Activated CD8-positive, alpha-beta memory T cell treated with anti-CD3 and anti-CD28 coated beads for 36 hours (primary cell): Measurements from ENCODE around the gene C16orf96. TPM values are rescaled to one million over a fixed set of nuclear protein-coding genes. Genes with fewer than 3 reads are reported as not detected.
"Not testable (repeated sequence)": the region's sequence is repeated elsewhere in the genome, so short reads cannot be mapped to it uniquely, and the experiment has no call there.

Experiments used
- CTCF ChIA-PET: fragments of 350-600 bp; sonication (Branson Sonifier 250); formaldehyde crosslinking; loops from one replicate; lab custom pipeline; 2021; ENCODE audit warnings: antibody characterized with exemption; lab: Charles Lee
- POLR2A ChIA-PET: fragments of 350-600 bp; sonication (Branson Sonifier 250); formaldehyde crosslinking; loops from one replicate; lab custom pipeline; 2021; ENCODE audit warnings: antibody characterized with exemption; lab: Charles Lee
- total RNA-seq, 2 experiments: library from RNA; stranded (reverse); gene quantifications; one replicate each; pipeline ENCODE4 v1.2.3, GENCODE V29; 2021

C16orf96 gene
- total RNA-seq, 2 experiments from 2014 or later: 0.08 to 0.11 TPM

- POLR2A ChIA-PET: interaction anchor here (1.4 kb wide), 1 partner anchor 35 kb away, joined by 3 read pairs; no protein-coding TSS in a partner anchor
- CTCF ChIA-PET: interaction anchor here (2.6 to 3.0 kb wide), 2 partner anchors 9 to 33 kb away, joined by 11 to 19 read pairs; no protein-coding TSS in a partner anchor
Observed at GRCh38 chr16:4539716-4540284, 16.3 kb upstream of the C16orf96 start.

GRCh38 chr16:4544473-4544872, 11.7 kb upstream of the C16orf96 start:
- POLR2A ChIA-PET: no interaction called here
- CTCF ChIA-PET: interaction anchor here (1.9 kb wide), 1 partner anchor 37 kb away, joined by 6 read pairs; no protein-coding TSS in a partner anchor

GRCh38 chr16:4548124-4548523, 8.0 kb upstream of the C16orf96 start:
- ChIA-PET CTCF (interaction anchor here (0.6 to 3.5 kb wide), 18 partner anchors 9 to 680 kb away, joined by 3 to 40 read pairs (median 3); partner anchors contain the start of genes CDIP1 and HMOX2), POLR2A (interaction anchor here (0.7 kb wide), 1 partner anchor 288 kb away, joined by 5 read pairs; no protein-coding TSS in a partner anchor)

- POLR2A ChIA-PET: no interaction called here
- CTCF ChIA-PET: interaction anchor here (0.7 to 3.5 kb wide), 5 partner anchors 11 to 147 kb away, joined by 3 to 40 read pairs (median 12); partner anchors contain the start of gene CDIP1
Observed at GRCh38 chr16:4550591-4550990, 5.5 kb upstream of the C16orf96 start.

GRCh38 chr16:4552541-4552940, 3.6 kb upstream of the C16orf96 start:
- POLR2A ChIA-PET: no interaction called here
- CTCF ChIA-PET: interaction anchor here (0.7 to 1.0 kb wide), 2 partner anchors 14 to 34 kb away, joined by 4 read pairs; partner anchors contain the start of gene CDIP1

GRCh38 chr16:4556580-4556979, 440 bp downstream of the C16orf96 start:
- POLR2A ChIA-PET: no interaction called here
- CTCF ChIA-PET: interaction anchor here (0.5 to 0.9 kb wide), 3 partner anchors 28 to 202 kb away, joined by 3 to 5 read pairs (median 3); no protein-coding TSS in a partner anchor

GRCh38 chr16:4557973-4558372, 1.8 kb downstream of the C16orf96 start:
- CTCF ChIA-PET: no interaction called here

GRCh38 chr16:4561596-4561995, 5.5 kb downstream of the C16orf96 start:
- ChIA-PET POLR2A (interaction anchor here (0.6 kb wide), 1 partner anchor 241 kb away, joined by 3 read pairs; the partner anchor contains the start of gene ROGDI), CTCF (no interaction called here)

More at GRCh38 chr16:4557973-4558372, 1.8 kb downstream of the C16orf96 start:
- POLR2A ChIA-PET: no interaction called here

- ChIA-PET POLR2A (no interaction called here), CTCF (interaction anchor here (0.9 kb wide), 1 partner anchor 50 kb away, joined by 3 read pairs; the partner anchor contains the start of gene UBALD1)
Observed at GRCh38 chr16:4564661-4565267, 8.6 kb downstream of the C16orf96 start.

GRCh38 chr16:4566144-4566543, 10.0 kb downstream of the C16orf96 start:
- CTCF ChIA-PET: no interaction called here
- POLR2A ChIA-PET: no interaction called here

- ChIA-PET POLR2A (no interaction called here), CTCF (interaction anchor here (0.7 kb wide), 1 partner anchor 92 kb away, joined by 3 read pairs; no protein-coding TSS in a partner anchor)
Observed at GRCh38 chr16:4570086-4570485, 13.9 kb downstream of the C16orf96 start.

- POLR2A ChIA-PET: no interaction called here
- CTCF ChIA-PET: no interaction called here
Observed at GRCh38 chr16:4570688-4571321, 14.7 kb downstream of the C16orf96 start.

- ChIA-PET CTCF (interaction anchor here (0.9 to 1.3 kb wide), 2 partner anchors 10 to 13 kb away, joined by 3 to 4 read pairs; no protein-coding TSS in a partner anchor), POLR2A (interaction anchor here (0.7 kb wide), 1 partner anchor 40 kb away, joined by 3 read pairs; no protein-coding TSS in a partner anchor)
Observed at GRCh38 chr16:4572715-4573114, 16.6 kb downstream of the C16orf96 start.

GRCh38 chr16:4573926-4574325, 17.8 kb downstream of the C16orf96 start:
- CTCF ChIA-PET: interaction anchor here (1.8 kb wide), 1 partner anchor 12 kb away, joined by 5 read pairs; no protein-coding TSS in a partner anchor
- POLR2A ChIA-PET: not testable (repeated sequence)

GRCh38 chr16:4574919-4575705, 19.0 kb downstream of the C16orf96 start:
- ChIA-PET CTCF (interaction anchor here (1.8 kb wide), 1 partner anchor 10 kb away, joined by 5 read pairs; no protein-coding TSS in a partner anchor), POLR2A (interaction anchor here (0.6 kb wide), 1 partner anchor 724 kb away, joined by 4 read pairs; no protein-coding TSS in a partner anchor)

- ChIA-PET CTCF (no interaction called here), POLR2A (no interaction called here)
Observed at GRCh38 chr16:4576008-4576407, 19.9 kb downstream of the C16orf96 start.

- ChIA-PET CTCF (interaction anchor here (0.6 to 1.1 kb wide), 2 partner anchors 63 to 78 kb away, joined by 3 read pairs; no protein-coding TSS in a partner anchor), POLR2A (no interaction called here)
Observed at GRCh38 chr16:4578961-4579530, 22.9 kb downstream of the C16orf96 start.

- ChIA-PET POLR2A (no interaction called here), CTCF (no interaction called here)
Observed at GRCh38 chr16:4580250-4580649, 24.1 kb downstream of the C16orf96 start.
